Stimulated activated CD4-positive, alpha-beta T cell treated with anti-CD3 and anti-CD28 coated beads, Interleukin-1b, Interleukin-23, amount 100 ng/mL, for 48 hours (primary cell): ENCODE data around the gene ANXA1.
A peak's percentile ranks its signal among the peaks of the same experiment; 100 is the strongest.
"Not testable (repeated sequence)": the region's sequence is repeated elsewhere in the genome, so short reads cannot be mapped to it uniquely, and the experiment has no call there.

ENCODE experiments used
- DNase-seq: peaks from one replicate; pipeline ENCODE4 v3.0.0-alpha.2; 2020

ANXA1 gene

GRCh38 chr9:73170185-73170957 is 18.7 kb downstream of the ANXA1 start:
- no peak for DNase-seq

GRCh38 chr9:73172901-73173215 is 21.2 kb downstream of the ANXA1 start:
- no peak for DNase-seq

- no peak for DNase-seq
These were observed 22.1 kb downstream of the ANXA1 start for GRCh38 chr9:73173557-73174329.

- no peak for DNase-seq
These were observed 22.8 kb downstream of the ANXA1 start for GRCh38 chr9:73174330-73174980.

GRCh38 chr9:73176450-73176875 is 24.8 kb downstream of the ANXA1 start:
- no peak for DNase-seq

GRCh38 chr9:73178044-73178443 is 26.4 kb downstream of the ANXA1 start:
- no peak for DNase-seq

- DNase-seq = no peak
These were observed 27.9 kb downstream of the ANXA1 start for GRCh38 chr9:73179589-73179988.

GRCh38 chr9:73180403-73180802 is 28.7 kb downstream of the ANXA1 start:
- no peak for DNase-seq

GRCh38 chr9:73182928-73183327 is 31.3 kb downstream of the ANXA1 start:
- DNase-seq = no peak

- DNase-seq = no peak
These were observed 31.8 kb downstream of the ANXA1 start for GRCh38 chr9:73183428-73183827.

GRCh38 chr9:73183917-73184861 is 32.5 kb downstream of the ANXA1 start:
- DNase-seq = no peak

GRCh38 chr9:73191109-73191508 is 39.4 kb downstream of the ANXA1 start:
- not testable (repeated sequence) for DNase-seq

GRCh38 chr9:73194284-73194683 is 42.6 kb downstream of the ANXA1 start:
- no peak for DNase-seq

GRCh38 chr9:73199448-73199847 is 47.8 kb downstream of the ANXA1 start:
- DNase-seq = no peak

GRCh38 chr9:73199886-73200285 is 48.2 kb downstream of the ANXA1 start:
- no peak for DNase-seq

- no peak for DNase-seq
These were observed 49.2 kb downstream of the ANXA1 start for GRCh38 chr9:73200694-73201452.

- DNase-seq = no peak
These were observed 51.3 kb downstream of the ANXA1 start for GRCh38 chr9:73202980-73203379.

- no peak for DNase-seq
These were observed 53.3 kb downstream of the ANXA1 start for GRCh38 chr9:73204936-73205335.

GRCh38 chr9:73206851-73207250 is 55.2 kb downstream of the ANXA1 start:
- no peak for DNase-seq

GRCh38 chr9:73210886-73211666 is 59.4 kb downstream of the ANXA1 start:
- no peak for DNase-seq

- peak; percentile 19 for DNase-seq
These were observed 61.6 kb downstream of the ANXA1 start for GRCh38 chr9:73213300-73213699.
